Loucy (cell line): ENCODE data around the gene VHLL.

ENCODE experiments used
- CTCF ChIP-seq: fragments of 200-600 bp; sonication (generic); conservative IDR thresholded peaks from 2 replicates; pipeline ENCODE4 v1.5.1; 2014; ENCODE audit warnings: mild to moderate bottlenecking, antibody characterized with exemption, low read length
- EZH2phosphoT487 ChIP-seq: fragments of 200-600 bp; IDR thresholded peaks from 2 replicates; pipeline ENCODE4 v1.6.1; 2018; ENCODE audit warnings: antibody characterized with exemption, mild to moderate bottlenecking, moderate library complexity, borderline replicate concordance

GRCh38 chr1:156259805-156260204, 39.3 kb downstream of the VHLL start:
- TF ChIP-seq CTCF (peak; percentile 48), EZH2phosphoT487 (no peak)
